Suppressor macrophage treated with lipopolysaccharide for 1 hour (primary cell): ENCODE measurements around the gene DNAJB14.
A peak's percentile ranks its signal among the peaks of the same experiment; 100 is the strongest.

Experiments used
- DNase-seq, 3 donors: peaks; one replicate each; pipeline ENCODE4 v3.0.0-alpha.2; 2020 to 2022

DNAJB14 gene

DNA sequence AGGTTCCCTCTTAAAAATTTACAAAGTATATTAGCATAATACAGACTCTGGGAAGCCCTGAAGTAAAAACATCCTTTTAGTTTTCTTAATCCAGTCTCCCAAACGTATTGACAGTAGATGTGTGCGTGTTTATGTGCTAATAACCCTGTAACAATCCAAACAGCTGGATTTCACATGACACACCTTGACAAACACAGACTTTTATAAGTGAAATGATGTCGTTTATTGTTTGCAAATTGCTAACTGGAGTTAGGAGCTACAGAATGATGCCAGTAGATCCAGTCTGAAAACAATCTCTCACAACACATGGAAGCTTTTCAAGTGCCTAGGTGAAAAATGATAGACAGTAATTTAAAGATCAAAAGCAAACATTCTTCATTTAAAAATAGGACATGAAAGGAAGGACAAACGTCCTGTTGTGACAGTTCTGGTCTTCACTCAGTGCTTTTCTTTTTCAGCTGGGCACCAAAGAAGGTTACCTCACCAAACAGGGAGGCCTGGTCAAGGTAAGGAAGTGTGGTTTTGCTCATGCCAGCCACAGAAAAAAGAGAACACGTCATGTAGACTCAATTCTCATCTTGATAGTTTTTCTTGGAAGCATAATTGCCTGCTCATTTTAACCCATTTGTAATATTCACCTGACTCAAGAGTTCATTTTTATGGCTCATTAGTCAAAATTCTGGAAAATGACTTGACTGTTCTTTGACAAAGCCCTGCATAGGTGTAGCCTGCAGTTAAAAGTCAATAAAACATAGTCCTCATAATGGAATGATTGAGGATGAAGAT lies 85.1 kb downstream of the DNAJB14 start:
- no peak for DNase-seq

DNA sequence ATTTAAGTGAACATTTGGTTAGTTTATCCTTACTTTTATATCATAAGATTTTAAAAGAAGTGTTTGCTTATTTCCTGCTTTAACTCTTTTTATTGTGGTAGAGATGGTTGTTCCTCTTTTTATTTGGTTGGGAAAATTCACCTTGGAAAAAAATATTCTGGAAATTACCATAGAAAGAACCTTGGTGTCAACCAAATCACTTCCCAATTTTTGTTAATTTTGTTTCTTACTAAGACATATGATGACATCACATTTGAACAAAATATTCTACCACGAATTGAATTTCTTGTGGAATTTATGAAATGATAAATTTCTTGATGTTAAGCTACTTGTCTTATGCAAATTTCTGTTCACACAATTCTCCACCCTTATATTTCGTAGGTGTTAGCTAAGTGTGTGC lies 85.9 kb downstream of the DNAJB14 start:
- DNase-seq = peak; percentile 39 to 90 (median 84)

DNA sequence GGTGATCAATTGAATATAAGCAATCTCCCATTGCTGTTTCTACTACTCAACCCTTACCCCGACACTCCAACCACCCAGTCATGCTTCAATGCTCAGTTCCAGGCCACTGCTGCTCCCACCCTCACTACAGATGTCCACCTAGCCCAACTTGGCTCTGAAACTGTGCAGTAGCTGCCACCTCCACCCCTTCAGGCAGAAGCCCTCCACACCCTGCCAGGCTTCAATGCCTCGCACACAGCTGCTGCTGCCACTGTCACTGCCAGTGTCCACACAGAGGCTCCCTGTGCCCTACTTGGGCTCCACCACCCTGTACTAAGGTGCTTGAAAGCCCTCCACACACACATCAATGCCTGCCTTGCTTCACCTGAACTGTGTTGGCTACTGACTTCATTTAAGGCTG lies 86.8 kb downstream of the DNAJB14 start:
- no peak for DNase-seq

DNA sequence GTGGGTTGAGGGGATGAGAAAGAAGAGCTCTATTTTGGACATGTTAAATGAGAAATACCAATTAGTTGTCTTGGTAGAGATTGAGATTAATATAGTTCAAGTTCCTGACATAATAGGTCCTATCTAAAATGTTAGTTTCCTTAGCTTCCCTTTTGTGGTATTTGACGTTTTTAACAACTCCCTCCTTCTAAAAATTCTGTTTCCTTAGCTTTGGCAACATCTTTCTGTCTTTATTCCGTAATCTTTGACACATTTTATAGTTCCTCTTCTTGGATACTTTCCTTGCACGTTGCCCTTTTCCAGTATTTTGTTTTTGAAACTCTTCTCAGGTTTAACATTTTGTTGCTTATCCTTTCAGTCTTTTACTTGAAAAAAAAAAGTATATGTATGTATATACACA lies 89.1 kb downstream of the DNAJB14 start:
- DNase-seq = peak; percentile 43 to 81 (median 74)

DNA sequence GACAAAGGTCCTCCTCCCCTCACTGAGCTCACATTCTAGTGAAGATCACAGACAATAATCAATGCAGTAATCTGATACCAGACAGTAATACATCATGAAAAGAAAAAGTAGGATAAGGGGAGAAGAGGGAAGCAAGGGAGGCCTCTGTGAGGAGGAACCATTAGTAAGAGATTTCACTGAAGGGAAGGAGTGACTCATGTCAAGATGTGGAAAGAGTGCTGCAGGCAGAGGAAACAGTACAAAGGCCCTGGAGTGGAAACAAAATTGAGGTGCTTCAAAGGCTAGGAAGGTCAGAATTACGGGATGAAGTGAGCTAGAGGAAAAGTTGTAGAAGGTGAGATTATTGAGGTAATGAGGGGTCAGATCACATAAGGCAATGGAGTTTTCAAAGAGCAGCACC lies 90.3 kb downstream of the DNAJB14 start:
- peak; percentile 79 to 93 (median 90) for DNase-seq

DNA sequence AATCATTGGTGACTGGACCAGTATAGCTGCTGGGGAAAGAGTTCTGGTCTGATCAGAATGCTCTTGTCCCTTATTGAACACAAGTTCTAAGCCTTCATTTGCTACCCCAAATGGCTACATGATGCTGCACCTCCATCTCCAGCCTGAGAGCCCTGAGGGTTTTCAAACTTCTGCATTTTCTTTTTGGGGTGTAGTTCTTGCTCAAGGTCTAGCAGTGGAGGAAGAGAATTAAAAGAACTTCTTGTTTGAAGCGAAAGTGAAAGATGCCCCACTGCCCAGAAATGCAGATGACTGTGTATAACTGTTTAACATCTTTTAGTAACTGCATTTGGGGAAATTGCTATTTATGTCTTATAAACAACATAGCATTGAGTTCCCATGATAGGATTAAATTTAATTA lies 90.7 kb downstream of the DNAJB14 start:
- DNase-seq = peak; percentile 75 to 87 (median 80)

DNA sequence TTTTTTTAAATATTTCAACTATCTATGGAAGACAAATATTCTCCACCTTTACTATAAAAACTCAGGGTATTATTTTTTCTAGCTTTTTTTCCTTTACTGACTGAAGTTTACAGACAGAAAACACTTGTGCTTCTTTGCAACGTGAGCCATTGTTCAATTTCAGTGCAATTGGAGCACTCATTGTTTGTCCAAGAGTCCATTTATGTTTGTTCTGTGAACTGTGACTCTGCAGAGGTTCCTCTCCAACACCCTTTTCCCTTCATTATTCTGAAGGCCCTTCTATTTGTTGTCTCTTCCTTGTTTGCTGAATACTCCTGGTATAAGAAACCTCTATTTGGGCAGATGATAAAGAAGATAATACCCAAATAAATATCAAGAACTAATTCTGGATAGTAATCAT lies 92.4 kb downstream of the DNAJB14 start:
- no peak for DNase-seq

DNA sequence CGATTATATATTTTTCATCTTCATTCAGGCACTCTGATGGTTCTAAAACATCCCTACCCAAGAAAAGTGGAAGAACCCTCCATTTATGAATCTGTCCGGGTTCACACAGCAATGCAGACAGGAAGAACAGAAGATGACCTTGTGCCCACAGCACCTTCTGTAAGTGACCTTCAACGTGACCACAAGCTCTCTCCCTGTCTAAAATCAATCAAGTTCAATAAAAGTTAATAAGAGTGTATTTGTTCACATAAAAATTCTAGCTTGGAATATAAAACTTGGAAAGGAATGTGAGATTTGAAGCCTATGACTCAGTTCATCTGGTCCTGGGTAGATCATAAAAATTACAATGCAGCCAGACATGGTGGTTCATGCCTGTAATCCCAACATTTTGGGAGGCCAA lies 93.2 kb downstream of the DNAJB14 start:
- no peak for DNase-seq

DNA sequence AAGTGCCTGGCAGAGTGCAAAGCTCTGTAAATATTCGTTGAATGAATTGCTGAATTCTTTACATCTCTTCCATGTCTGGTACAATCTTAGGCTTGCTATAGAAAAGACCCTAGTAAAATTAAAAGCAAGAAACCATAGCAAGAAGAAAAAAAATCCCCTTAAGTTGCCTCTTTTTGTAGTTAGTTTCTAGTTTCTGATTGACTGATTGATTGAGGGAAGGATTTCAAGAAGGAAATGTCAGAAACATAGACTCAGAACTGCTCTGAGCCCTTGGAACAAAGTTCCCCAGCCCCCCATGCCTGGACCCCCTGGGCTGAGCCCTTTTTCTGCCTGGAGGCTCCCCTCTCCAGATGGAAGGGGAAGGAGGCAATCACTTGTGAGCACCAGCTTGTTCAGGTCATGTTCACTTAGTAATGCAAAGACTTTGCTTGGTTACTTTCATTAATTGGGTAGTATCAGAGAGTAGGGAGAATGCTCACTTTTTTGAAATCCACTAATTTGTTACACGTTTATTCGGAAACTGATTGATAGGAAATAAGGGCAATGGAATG lies 94.1 kb downstream of the DNAJB14 start:
- DNase-seq = no peak

DNA sequence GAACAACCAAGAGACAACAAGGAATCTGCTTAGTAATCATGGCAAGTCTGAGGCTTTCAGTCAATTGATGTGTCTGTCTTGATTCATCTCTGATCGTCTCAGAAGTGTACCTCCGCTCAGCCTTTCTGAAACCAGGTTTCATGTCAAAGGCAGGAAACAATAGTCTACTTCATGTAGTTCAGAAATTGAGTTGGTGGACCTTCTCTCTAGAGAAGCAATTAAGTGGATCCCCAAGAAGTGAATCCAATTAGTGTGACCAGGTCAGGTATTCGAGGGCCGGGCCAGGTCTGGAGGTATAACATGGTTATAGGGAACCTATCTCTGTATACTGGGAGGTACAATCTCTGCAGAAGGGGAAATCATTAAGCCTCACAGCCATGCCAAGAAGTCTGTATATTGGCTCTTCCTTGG lies 97.8 kb downstream of the DNAJB14 start:
- no peak for DNase-seq

DNA sequence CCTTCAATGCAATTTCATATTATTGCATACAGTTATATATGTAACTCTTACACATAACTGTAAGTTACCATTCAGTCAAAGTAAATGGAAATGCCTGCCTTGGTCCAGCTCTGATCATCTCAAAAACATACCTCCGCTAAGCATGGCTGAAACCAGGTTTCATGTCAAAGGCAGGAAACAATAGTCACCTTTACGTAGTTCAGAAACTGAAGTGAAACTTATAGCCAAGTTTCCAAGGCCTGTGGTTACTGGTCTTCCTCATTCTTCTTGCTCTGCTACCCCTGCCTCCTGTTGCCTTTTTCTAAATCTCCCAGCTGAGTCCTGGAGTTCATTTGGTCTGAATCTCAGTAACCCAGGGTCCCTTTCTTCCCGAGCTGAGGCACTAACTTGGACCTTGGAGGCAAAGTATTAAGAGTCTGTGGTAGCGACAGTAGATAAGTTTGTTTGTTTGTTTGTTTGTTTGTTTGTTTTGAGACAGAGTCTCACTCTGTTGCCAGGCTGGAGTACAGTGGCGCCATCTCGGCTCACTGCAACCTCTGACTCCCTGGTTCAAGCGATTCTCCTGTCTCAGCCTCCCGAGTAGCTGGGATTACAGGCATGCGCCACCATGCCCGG lies 98.9 kb downstream of the DNAJB14 start:
- peak; percentile 39 to 55 (median 48) for DNase-seq

DNA sequence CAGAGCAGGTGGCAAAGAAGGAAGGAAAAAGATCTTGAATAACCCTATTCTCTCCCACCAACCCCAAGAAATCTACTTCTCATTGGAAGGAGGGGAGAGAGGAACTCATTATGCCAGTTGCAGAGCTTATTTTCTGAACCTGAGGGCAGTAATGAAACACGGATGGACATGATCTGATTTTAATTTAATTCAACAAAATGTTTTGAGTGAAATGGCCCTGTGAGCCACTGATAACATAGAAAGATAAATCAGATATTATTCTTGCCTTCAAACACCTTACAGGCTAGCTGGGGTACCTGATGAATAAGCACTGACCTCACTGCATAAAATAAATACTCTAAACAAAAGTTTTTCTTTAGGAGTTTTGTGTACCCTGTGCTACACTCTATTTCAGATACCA lies 99.5 kb downstream of the DNAJB14 start:
- DNase-seq = no peak
